Globus pallidus (tissue), 1 donor: ENCODE results near the gene GFRA1.
"Not testable (repeated sequence)": the region's sequence is repeated elsewhere in the genome, so short reads cannot be mapped to it uniquely, and the experiment has no call there.

Experiments used
- DNase-seq: peaks from one replicate; pipeline ENCODE4 v3.0.0-alpha.2; 2015; ENCODE audit warnings: low spot score

GFRA1 gene

GRCh38 chr10:116063107-116063506 lies 209.9 kb downstream of the GFRA1 start:
- DNase-seq = no peak

- DNase-seq = no peak
These were observed 212.1 kb downstream of the GFRA1 start for GRCh38 chr10:116060864-116061263.

GRCh38 chr10:116059320-116059719 lies 213.7 kb downstream of the GFRA1 start:
- no peak for DNase-seq

- DNase-seq = no peak
These were observed 216.3 kb downstream of the GFRA1 start for GRCh38 chr10:116056445-116057293.

- DNase-seq = no peak
These were observed 217.1 kb downstream of the GFRA1 start for GRCh38 chr10:116055917-116056252.

- no peak for DNase-seq
These were observed 217.6 kb downstream of the GFRA1 start for GRCh38 chr10:116055252-116055916.

GRCh38 chr10:116053910-116054309 lies 219.1 kb downstream of the GFRA1 start:
- DNase-seq = no peak

GRCh38 chr10:116053009-116053730 lies 219.8 kb downstream of the GFRA1 start:
- not testable (repeated sequence) for DNase-seq

- not testable (repeated sequence) for DNase-seq
These were observed 220.5 kb downstream of the GFRA1 start for GRCh38 chr10:116052522-116052921.

- DNase-seq = no peak
These were observed 223.1 kb downstream of the GFRA1 start for GRCh38 chr10:116049974-116050304.

GRCh38 chr10:116049158-116049973 lies 223.6 kb downstream of the GFRA1 start:
- no peak for DNase-seq

- no peak for DNase-seq
These were observed 227.3 kb downstream of the GFRA1 start for GRCh38 chr10:116045366-116046356.

- no peak for DNase-seq
These were observed 228.2 kb downstream of the GFRA1 start for GRCh38 chr10:116044801-116045248.

- no peak for DNase-seq
These were observed 229.1 kb downstream of the GFRA1 start for GRCh38 chr10:116043861-116044260.

- no peak for DNase-seq
These were observed 229.7 kb downstream of the GFRA1 start for GRCh38 chr10:116043304-116043703.

GRCh38 chr10:116041948-116042347 lies 231.1 kb downstream of the GFRA1 start:
- no peak for DNase-seq

- DNase-seq = no peak
These were observed 233.4 kb downstream of the GFRA1 start for GRCh38 chr10:116039612-116040011.

GRCh38 chr10:116038259-116038658 lies 234.7 kb downstream of the GFRA1 start:
- no peak for DNase-seq

- not testable (repeated sequence) for DNase-seq
These were observed 237.6 kb downstream of the GFRA1 start for GRCh38 chr10:116035406-116035805.

GRCh38 chr10:116030576-116030975 lies 242.4 kb downstream of the GFRA1 start:
- DNase-seq = no peak

- DNase-seq = no peak
These were observed 243.2 kb downstream of the GFRA1 start for GRCh38 chr10:116029826-116030225.
